Measurements from ENCODE around the gene SLC11A2.

GRCh38 chr12:50955697-50956096 lies 70.5 kb downstream of the SLC11A2 start:
- TF ChIP-seq EZH2 (IDR thresholded peaks at IDR 0.05; ENCODE audit: insufficient read depth, poor library complexity, severe bottlenecking): no peak
- no peak for TF ChIP-seq EZH2phosphoT487 (IDR thresholded peaks at IDR 0.05; ENCODE audit: insufficient read depth, low read depth)
